Heart left ventricle (tissue), 13 donors: ENCODE measurements around the gene VWA5B1.

Source experiments
- CTCF ChIP-seq, 12 donors: fragments of 200-600 bp; sonication (generic) in 4 of 12; IDR thresholded peaks; one replicate each; pipeline versions ENCODE4 v1.5.0 to v1.8.0; 2018 to 2022; ENCODE audit warnings: antibody characterized with exemption in 12 of 12, mild to moderate bottlenecking in 5 of 12
- POLR2A ChIP-seq, 2 donors: fragments of 450-650 bp; IDR thresholded peaks; one replicate each; pipeline ENCODE4 v1.6.1; 2017; ENCODE audit warnings: antibody characterized with exemption in 2 of 2, mild to moderate bottlenecking in 2 of 2, moderate library complexity in 2 of 2
- donor health status: ischemic (EF 13 %, LVEDD 7.1; RV severe dilation, severe dysfunction).
- donor health status: DM: no; HTN: yes; CAD: no.
- donor health status: DM: no; HTN: no; CAD: no.
- donor health status: ischemic (EF 25% LVEDD 6.9; RV normal size, moderate dysfunction).
- donor health status: ischemic (EF 25% LVEDD 5.7; RV mildly dilated, moderate dysfunction).
- donor health status: ischemic (EF 35%, LVEDD 5.7; RV mildly dilated, moderate dysfunction).
- donor health status: nonischemic (EF 11% LVEDD 7.7; RV severe dilation, severe dysfunction).
- donor health status: DM: yes; HTN: yes; CAD: no.
- donor health status: PGD.
- donor health status: ischemic (EF 29% LVEDD 5.4; RV normal size, mild dysfunction).
- donor health status: nonischemic (EF 23%, LVEDD 6.1; RV moderate dilation, normal function).

DNA sequence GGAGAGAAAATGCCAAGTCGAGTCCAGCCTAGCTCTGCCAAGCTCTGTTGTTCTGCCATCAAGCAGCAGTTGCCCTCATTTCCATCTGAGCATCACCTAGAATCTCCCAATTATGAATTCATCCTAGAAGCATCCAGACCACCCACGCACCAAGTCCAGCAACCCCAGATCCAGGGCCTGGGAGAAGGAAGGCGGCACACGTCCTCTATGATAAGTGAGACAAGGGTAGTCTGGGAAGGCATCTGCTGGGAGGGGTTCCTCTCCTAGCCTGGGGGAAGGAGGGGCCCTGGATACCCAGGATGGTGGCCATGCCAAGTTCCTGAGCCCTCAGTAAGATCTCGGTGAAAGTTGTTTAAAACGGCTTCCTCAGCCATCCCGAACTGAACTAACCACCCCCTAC lies 70.7 kb downstream of the VWA5B1 start:
- no peak for TF ChIP-seq CTCF (IDR thresholded peaks at IDR 0.05)
- TF ChIP-seq POLR2A (IDR thresholded peaks at IDR 0.05), result no peak
